Sigmoid colon (tissue), 7 donors: ENCODE data around the gene TPI1. TPM values are rescaled to one million over a fixed set of nuclear protein-coding genes. Genes with fewer than 3 reads are reported as not detected.

Experiments
- DNase-seq: peaks from one replicate; pipeline ENCODE4 v3.0.0-alpha.2; 2019
- H3K27ac ChIP-seq, 4 donors: fragments of 200-600 bp; sonication (generic); one replicate each; pipeline ENCODE4 v1.5.1; 2016 to 2019; ENCODE audit warnings: mild to moderate bottlenecking in 1 of 4
- H3K27me3 ChIP-seq, 3 donors: fragments of 200-600 bp; sonication (generic); one replicate each; pipeline ENCODE4 v1.5.1; 2019; ENCODE audit warnings: mild to moderate bottlenecking in 1 of 3
- H3K36me3 ChIP-seq, 4 donors: fragments of 200-600 bp; sonication (generic); one replicate each; pipeline ENCODE4 v1.5.1; 2016 to 2019
- H3K4me1 ChIP-seq, 4 donors: fragments of 200-600 bp; sonication (generic); one replicate each; pipeline ENCODE4 v1.5.1; 2017 to 2019
- H3K4me3 ChIP-seq, 4 donors: fragments of 200-600 bp; sonication (generic); one replicate each; pipeline ENCODE4 v1.5.1; 2017 to 2019; ENCODE audit warnings: mild to moderate bottlenecking in 2 of 4, moderate library complexity in 1 of 4
- H3K9me3 ChIP-seq, 4 donors: fragments of 200-600 bp in 3 of 4; sonication (generic) in 3 of 4; one replicate each; pipeline versions ENCODE4 v1.5.1 to v1.6.1; 2013 to 2019
- CTCF ChIP-seq, 4 experiments: fragments of 450-650 bp in 3 of 4; fragments of 200-600 bp in 1 of 4; IDR thresholded peaks; one replicate each; pipeline ENCODE4 v1.5.1; 2016 to 2019; ENCODE audit warnings: antibody characterized with exemption in 4 of 4, mild to moderate bottlenecking in 3 of 4, moderate library complexity in 2 of 4
- EP300 ChIP-seq, 4 donors: sonication (generic); formaldehyde crosslinking; IDR thresholded peaks; one replicate each; pipeline ENCODE4 v1.6.1; 2017; ENCODE audit warnings: antibody characterized with exemption in 4 of 4
- POLR2A ChIP-seq, 2 donors: fragments of 450-650 bp; IDR thresholded peaks; one replicate each; pipeline ENCODE4 v1.6.1; 2016; ENCODE audit warnings: antibody characterized with exemption in 2 of 2, mild to moderate bottlenecking in 2 of 2, moderate library complexity in 2 of 2
- POLR2AphosphoS5 ChIP-seq, 4 donors: sonication (generic); formaldehyde crosslinking; IDR thresholded peaks; one replicate each; pipeline ENCODE4 v1.6.1; 2017; ENCODE audit warnings: antibody characterized with exemption in 4 of 4
- WGBS, 2 donors: extraction: QIAGEN DNeasy Blood & Tissue Kit; methylation state at CpG; one replicate each; pipeline ENCODE4 v1.1.7; 2013; 5-methylcytosine and 5-hydroxymethylcytosine counted together
- intact Hi-C: fragments of 100-400 bp; cut with DNase I; formaldehyde crosslinking; loops from one replicate; pipeline ENCODE4 v1.15.1; 2023
- polyA plus RNA-seq, 3 donors: library from polyadenylated mRNA; stranded (reverse); fragments of 200-250 nt; gene quantifications; one replicate each; pipeline ENCODE4 v1.2.3, GENCODE V29; 2013
- total RNA-seq, 4 donors: library from RNA; depleted of rRNA; stranded (reverse); fragments of >200 nt; gene quantifications; one replicate each; pipeline ENCODE4 v1.1.0, GENCODE V29; 2016
- donor health status: healthy with polysubstance abuse.
- donor health status: Bipolar disorder and iron deficiency.
- donor health status: healthy.

TPI1 gene
- total and polyA plus RNA-seq, 7 donors = 194 to 994 (median 345) TPM

GRCh38 chr12:6849427-6849826, 17.9 kb upstream of the TPI1 start:
- no peak for DNase-seq
- TF ChIP-seq POLR2A (IDR thresholded peaks at IDR 0.05) (no peak), EP300 (IDR thresholded peaks at IDR 0.05) (no peak), CTCF (IDR thresholded peaks at IDR 0.05) (no peak), POLR2AphosphoS5 (IDR thresholded peaks at IDR 0.05) (no peak)
- no peak overlapping the region for H3K27ac ChIP-seq
- WGBS, 2 donors = 79 to 90% methylated on average over 2 of the region's 2 CpGs
- H3K36me3 ChIP-seq = peaks cover 0 to 44% (median 5%) of the 10 kb centered on the region in 4 donors
- H3K9me3 ChIP-seq = no peaks in the 10 kb centered on the region
- intact Hi-C loops = no loop called here
- H3K4me3 ChIP-seq = no peak overlapping the region
- H3K4me1 ChIP-seq = peaks cover 0 to 22% (median 15%) of the 10 kb centered on the region in 4 donors
- no peaks in the 10 kb centered on the region for H3K27me3 ChIP-seq

- peaks cover 0 to 37% (median 4%) of the 10 kb centered on the region in 4 donors for H3K36me3 ChIP-seq
- no peak for TF ChIP-seq POLR2A (IDR thresholded peaks at IDR 0.05)
- no peak for TF ChIP-seq POLR2AphosphoS5 (IDR thresholded peaks at IDR 0.05)
- TF ChIP-seq EP300 (IDR thresholded peaks at IDR 0.05) = no peak
- no peak for TF ChIP-seq CTCF (IDR thresholded peaks at IDR 0.05)
- no peak for DNase-seq
- no peaks in the 10 kb centered on the region for H3K27me3 ChIP-seq
- WGBS, 2 donors = 86 to 87% methylated on average over 10 of the region's 10 CpGs
- no peak overlapping the region for H3K4me3 ChIP-seq
- intact Hi-C loops = no loop called here
- H3K9me3 ChIP-seq = no peaks in the 10 kb centered on the region
- no peak overlapping the region for H3K27ac ChIP-seq
- H3K4me1 ChIP-seq = peaks cover 0 to 22% (median 15%) of the 10 kb centered on the region in 4 donors
Observed at GRCh38 chr12:6849976-6850560, 17.3 kb upstream of the TPI1 start.

GRCh38 chr12:6850796-6851152, 16.6 kb upstream of the TPI1 start:
- H3K4me3 ChIP-seq = peak overlapping the region in 3 of 4 donors; percentile 59 to 74 (median 70)
- H3K4me1 ChIP-seq = peaks cover 0 to 22% (median 15%) of the 10 kb centered on the region in 4 donors
- H3K9me3 ChIP-seq = no peaks in the 10 kb centered on the region
- no peak for DNase-seq
- intact Hi-C loops = no loop called here
- peaks cover 2 to 37% (median 5%) of the 10 kb centered on the region in 4 donors for H3K36me3 ChIP-seq
- H3K27me3 ChIP-seq = no peaks in the 10 kb centered on the region
- 15 to 36% methylated on average over 16 of the region's 16 CpGs for WGBS, 2 donors
- TF ChIP-seq CTCF (IDR thresholded peaks at IDR 0.05) = no peak
- TF ChIP-seq POLR2AphosphoS5 (IDR thresholded peaks at IDR 0.05) = no peak
- no peak for TF ChIP-seq EP300 (IDR thresholded peaks at IDR 0.05)
- TF ChIP-seq POLR2A (IDR thresholded peaks at IDR 0.05) = no peak
- H3K27ac ChIP-seq = peak overlapping the region; percentile 91 to 99 (median 96)

- Histone ChIP-seq H3K4me3 (peak within 1 kb of the TSS; percentile 59 to 74 (median 68)), H3K9me3 (no peaks in the 10 kb centered on the region), H3K4me1 (peaks cover 0 to 22% (median 15%) of the 10 kb centered on the region in 4 donors), H3K27ac (peak within 1 kb of the TSS; percentile 91 to 99 (median 96)), H3K36me3 (peaks cover 7 to 37% (median 10%) of the 10 kb centered on the region in 4 donors), H3K27me3 (no peaks in the 10 kb centered on the region)
- intact Hi-C loops = no loop called here
- no peak for TF ChIP-seq CTCF (IDR thresholded peaks at IDR 0.05)
- peak; percentile 78 to 96 (median 94) for TF ChIP-seq POLR2AphosphoS5 (IDR thresholded peaks at IDR 0.05)
- TF ChIP-seq EP300 (IDR thresholded peaks at IDR 0.05) = no peak
- TF ChIP-seq POLR2A (IDR thresholded peaks at IDR 0.05) = peak; percentile 36 to 82
- 0 to 1% methylated on average over 37 of the region's 37 CpGs for WGBS, 2 donors
- DNase-seq = peak; percentile 99
Observed at GRCh38 chr12:6851153-6851920, 16.0 kb upstream of the TPI1 start, which contains the start of gene CDCA3. TSS of gene CDCA3 (minus strand) at chr12:6851286. CDS start at chr12:6850952, 334 bp downstream.
